ENCODE data around the gene SLC25A21. TPM values are rescaled to one million over a fixed set of nuclear protein-coding genes. Genes with fewer than 3 reads are reported as not detected.

Gene SLC25A21
- total and polyA plus RNA-seq, 2 donors (not counting 1 experiment from before 2014, with no cell fraction given): 0.50 to 0.62 TPM

- Histone ChIP-seq H3K27me3 (ENCODE audit: control insufficient read depth, insufficient read depth, low read length) (no peaks in the 10 kb centered on the region), H2AFZ (ENCODE audit: low read length) (no peak overlapping the region)
- TF ChIP-seq EZH2 (IDR thresholded peaks at IDR 0.05; ENCODE audit: low read length, missing control alignments) (no peak), CTCF (conservative IDR thresholded peaks at IDR 0.05 in 1 of 2, IDR thresholded peaks at IDR 0.05 in 1 of 2; ENCODE audit: low read depth in 1 of 2, low read length in 2 of 2) (no peak)
These were observed 390.5 kb downstream of the SLC25A21 start for GRCh38 chr14:36781897-36782296.

DNA sequence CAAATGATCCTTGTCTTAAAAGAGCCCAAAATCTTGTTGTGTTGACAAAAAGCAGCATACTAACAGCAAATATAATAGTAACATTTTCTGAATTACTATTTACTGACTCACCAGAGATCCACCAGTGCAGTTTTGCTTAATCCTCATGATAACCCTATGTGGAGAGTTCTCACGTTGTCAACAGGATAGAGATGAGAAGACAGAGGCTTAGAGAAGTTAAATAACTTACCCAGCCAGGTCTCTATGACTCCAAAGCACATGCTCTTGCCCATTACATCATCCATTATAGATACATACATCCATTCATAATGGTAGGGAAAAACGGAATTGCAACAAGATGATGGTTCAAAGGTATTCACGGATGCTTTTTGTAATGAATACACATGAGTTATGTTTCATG lies 398.8 kb downstream of the SLC25A21 start:
- DNase-seq (ENCODE audit: low read depth in 2 of 2): peak in 1 of 2 donors; percentile 25
- TF ChIP-seq CTCF (conservative IDR thresholded peaks at IDR 0.05 in 1 of 2, IDR thresholded peaks at IDR 0.05 in 1 of 2; ENCODE audit: low read depth in 1 of 2, low read length in 2 of 2): no peak
- no peak for TF ChIP-seq EZH2 (IDR thresholded peaks at IDR 0.05; ENCODE audit: low read length, missing control alignments)
- Histone ChIP-seq H2AFZ (ENCODE audit: low read length) (no peak overlapping the region), H3K4me1 (ENCODE audit: control insufficient read depth, extremely low read depth, insufficient read depth, low read length) (no peaks in the 10 kb centered on the region), H3K27me3 (ENCODE audit: control insufficient read depth, insufficient read depth, low read length) (no peaks in the 10 kb centered on the region), H3K4me2 (ENCODE audit: extremely low read depth, insufficient read depth, low read length) (no peak overlapping the region), H3K4me3 (replicated peaks in 1 of 4; ENCODE audit: control extremely low read depth in 1 of 4, insufficient read depth in 1 of 4, low read depth in 3 of 4, low read length in 4 of 4) (no peak overlapping the region), H4K20me1 (ENCODE audit: control insufficient read depth, extremely low read depth, insufficient read depth, low read length) (no peaks in the 10 kb centered on the region), H3K27ac (ENCODE audit: insufficient read depth, low read length) (no peak overlapping the region), H3K9ac (ENCODE audit: insufficient read depth, low read length) (no peak overlapping the region), H3K79me2 (ENCODE audit: control insufficient read depth, insufficient read depth, low read length) (no peaks in the 10 kb centered on the region), H3K36me3 (ENCODE audit: control insufficient read depth, insufficient read depth, low read length) (no peaks in the 10 kb centered on the region), H3K9me3 (ENCODE audit: control insufficient read depth, insufficient read depth, low read depth, low read length) (no peaks in the 10 kb centered on the region)

More at GRCh38 chr14:36781897-36782296, 390.5 kb downstream of the SLC25A21 start:
- Histone ChIP-seq H3K9me3 (ENCODE audit: control insufficient read depth, insufficient read depth, low read depth, low read length) (no peaks in the 10 kb centered on the region), H3K9ac (ENCODE audit: insufficient read depth, low read length) (no peak overlapping the region), H3K4me1 (ENCODE audit: control insufficient read depth, extremely low read depth, insufficient read depth, low read length) (no peaks in the 10 kb centered on the region), H3K4me2 (ENCODE audit: extremely low read depth, insufficient read depth, low read length) (no peak overlapping the region), H3K79me2 (ENCODE audit: control insufficient read depth, insufficient read depth, low read length) (no peaks in the 10 kb centered on the region), H4K20me1 (ENCODE audit: control insufficient read depth, extremely low read depth, insufficient read depth, low read length) (no peaks in the 10 kb centered on the region), H3K27ac (ENCODE audit: insufficient read depth, low read length) (no peak overlapping the region), H3K4me3 (replicated peaks in 1 of 4; ENCODE audit: control extremely low read depth in 1 of 4, insufficient read depth in 1 of 4, low read depth in 3 of 4, low read length in 4 of 4) (no peak overlapping the region), H3K36me3 (ENCODE audit: control insufficient read depth, insufficient read depth, low read length) (no peaks in the 10 kb centered on the region)
- no peak for DNase-seq (ENCODE audit: low read depth in 2 of 2)

DNA sequence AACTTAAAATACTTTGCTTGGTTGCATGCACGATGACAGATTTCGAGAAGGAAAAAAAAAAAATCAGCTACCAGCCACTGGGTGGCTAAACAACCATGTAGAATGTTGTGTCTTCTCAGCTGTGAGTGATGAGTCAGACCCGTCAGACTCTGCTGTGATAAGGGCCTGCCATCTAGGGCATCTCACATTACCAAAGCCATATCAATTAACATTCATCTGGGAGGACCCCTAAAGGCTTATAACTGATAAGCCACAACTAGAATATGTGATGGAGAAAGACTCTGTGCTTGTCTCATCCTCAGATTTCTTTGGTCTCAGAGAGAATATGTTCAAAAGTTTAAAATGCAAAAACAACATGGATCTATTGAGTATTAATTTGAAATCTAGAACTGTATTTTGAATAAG lies 399.3 kb downstream of the SLC25A21 start:
- Histone ChIP-seq H3K4me3 (replicated peaks in 1 of 4; ENCODE audit: control extremely low read depth in 1 of 4, insufficient read depth in 1 of 4, low read depth in 3 of 4, low read length in 4 of 4) (no peak overlapping the region), H3K9me3 (ENCODE audit: control insufficient read depth, insufficient read depth, low read depth, low read length) (no peaks in the 10 kb centered on the region), H3K27me3 (ENCODE audit: control insufficient read depth, insufficient read depth, low read length) (no peaks in the 10 kb centered on the region), H3K27ac (ENCODE audit: insufficient read depth, low read length) (no peak overlapping the region), H3K36me3 (ENCODE audit: control insufficient read depth, insufficient read depth, low read length) (no peaks in the 10 kb centered on the region), H3K4me1 (ENCODE audit: control insufficient read depth, extremely low read depth, insufficient read depth, low read length) (no peaks in the 10 kb centered on the region), H2AFZ (ENCODE audit: low read length) (no peak overlapping the region), H3K9ac (ENCODE audit: insufficient read depth, low read length) (no peak overlapping the region), H3K4me2 (ENCODE audit: extremely low read depth, insufficient read depth, low read length) (no peak overlapping the region), H4K20me1 (ENCODE audit: control insufficient read depth, extremely low read depth, insufficient read depth, low read length) (no peaks in the 10 kb centered on the region), H3K79me2 (ENCODE audit: control insufficient read depth, insufficient read depth, low read length) (no peaks in the 10 kb centered on the region)
- TF ChIP-seq EZH2 (IDR thresholded peaks at IDR 0.05; ENCODE audit: low read length, missing control alignments) (no peak), CTCF (conservative IDR thresholded peaks at IDR 0.05 in 1 of 2, IDR thresholded peaks at IDR 0.05 in 1 of 2; ENCODE audit: low read depth in 1 of 2, low read length in 2 of 2) (no peak)
- peak in 1 of 2 donors; percentile 31 for DNase-seq (ENCODE audit: low read depth in 2 of 2)
